Activated T-cell treated with anti-CD3 and anti-CD28 coated beads for 4 hours (primary cell): ENCODE data around the gene DDRGK1.

ENCODE experiments used
- DNase-seq: peaks from one replicate; pipeline ENCODE4 v3.0.0-alpha.2; 2020

DDRGK1 gene

DNA sequence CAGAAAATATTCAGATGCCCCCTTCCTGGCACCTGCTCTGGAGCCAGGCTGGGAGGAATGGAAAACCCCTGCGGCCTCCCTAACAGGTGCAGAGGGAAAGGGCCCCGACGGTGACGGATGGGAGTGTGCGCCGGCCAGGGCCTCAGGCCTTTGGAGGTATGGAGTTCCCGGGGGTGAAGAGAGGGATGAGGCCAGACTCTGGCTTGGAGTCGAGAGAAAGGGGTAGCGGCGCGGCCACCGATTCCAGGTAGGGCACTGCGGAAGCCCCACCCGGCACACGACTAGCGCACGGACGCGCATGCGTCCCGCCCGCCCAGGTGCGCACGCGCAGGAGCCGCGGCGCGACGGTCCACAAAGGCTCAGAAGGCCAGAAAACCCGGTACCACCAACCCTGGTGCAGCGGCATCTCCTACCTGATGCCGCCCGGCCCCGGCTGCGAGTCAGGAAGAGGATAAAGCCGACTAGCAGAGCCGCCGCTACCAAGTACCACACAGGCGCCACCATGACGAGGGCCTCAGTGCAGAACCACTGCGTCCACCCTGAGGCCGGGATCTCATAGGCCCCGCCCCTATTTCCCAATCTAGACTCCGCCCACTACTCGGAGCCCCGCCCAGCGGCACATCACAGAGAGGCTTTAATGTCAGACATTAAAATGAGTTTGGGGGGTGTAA is at the start of gene DDRGK1:
Gene DDRGK1 (minus strand): TSS at position 559 of the 671 bp plus-strand sequence. CDS start 55 bp downstream, at position 504.
- DNase-seq: peak; percentile 94

- DNase-seq: no peak
These were observed 47.3 kb upstream of the DDRGK1 start for GRCh38 chr20:3251806-3252205.

- DNase-seq: no peak
These were observed 45.6 kb upstream of the DDRGK1 start for GRCh38 chr20:3250091-3250504.

DNA sequence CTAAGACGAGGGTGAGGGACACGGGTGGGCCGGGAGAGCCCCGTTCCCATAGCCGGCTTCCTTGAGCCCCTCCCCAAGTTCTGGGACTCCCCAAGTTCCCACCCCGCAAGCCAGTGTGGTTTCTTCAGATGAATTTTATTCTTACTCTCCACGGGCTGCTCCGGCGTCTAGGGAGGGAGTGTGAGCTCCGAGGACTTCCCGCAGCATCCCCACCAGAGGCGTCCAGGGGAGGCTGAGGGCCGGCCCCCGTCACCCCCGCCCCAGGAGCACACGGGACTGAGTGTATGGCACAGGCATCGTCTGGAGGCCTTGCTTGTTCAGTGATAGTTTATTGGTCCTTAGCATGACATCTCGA is 44.5 kb upstream of the DDRGK1 start:
- no peak for DNase-seq

- no peak for DNase-seq
These were observed 43.9 kb upstream of the DDRGK1 start for GRCh38 chr20:3248167-3248992.

GRCh38 chr20:3247638-3248037 is 43.2 kb upstream of the DDRGK1 start:
- no peak for DNase-seq

- no peak for DNase-seq
These were observed 42.2 kb upstream of the DDRGK1 start for GRCh38 chr20:3246682-3247081.

- no peak for DNase-seq
These were observed 41.2 kb upstream of the DDRGK1 start for GRCh38 chr20:3245711-3246110.

GRCh38 chr20:3245156-3245555 is 40.7 kb upstream of the DDRGK1 start:
- no peak for DNase-seq

GRCh38 chr20:3244613-3245012 is 40.1 kb upstream of the DDRGK1 start:
- DNase-seq: no peak

- DNase-seq: no peak
These were observed 39.4 kb upstream of the DDRGK1 start for GRCh38 chr20:3243718-3244358.

DNA sequence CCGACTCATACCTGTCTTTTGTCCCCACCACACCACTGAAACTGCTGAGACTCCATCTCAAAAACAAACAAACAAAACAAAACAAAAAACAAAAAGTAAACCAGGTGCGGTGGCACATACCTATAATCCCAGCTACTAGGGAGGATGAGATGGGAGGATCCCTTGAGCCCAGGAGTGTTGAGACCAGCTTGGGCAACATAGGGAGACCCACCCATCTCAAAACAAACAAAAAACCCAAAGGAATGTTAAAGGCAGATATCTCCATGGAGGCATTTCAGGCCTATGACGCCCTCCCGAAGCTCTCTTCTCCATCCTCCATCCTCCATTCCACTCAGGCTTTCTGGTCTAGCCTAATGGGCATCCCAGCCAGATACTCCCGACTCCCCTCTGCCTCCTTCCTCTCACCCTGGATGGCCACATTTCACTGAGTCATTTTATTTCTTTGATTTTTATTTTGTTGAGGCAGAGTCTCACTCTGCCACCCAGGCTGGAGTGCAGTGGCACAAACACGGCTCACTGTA is 37.8 kb upstream of the DDRGK1 start:
- DNase-seq: no peak

DNA sequence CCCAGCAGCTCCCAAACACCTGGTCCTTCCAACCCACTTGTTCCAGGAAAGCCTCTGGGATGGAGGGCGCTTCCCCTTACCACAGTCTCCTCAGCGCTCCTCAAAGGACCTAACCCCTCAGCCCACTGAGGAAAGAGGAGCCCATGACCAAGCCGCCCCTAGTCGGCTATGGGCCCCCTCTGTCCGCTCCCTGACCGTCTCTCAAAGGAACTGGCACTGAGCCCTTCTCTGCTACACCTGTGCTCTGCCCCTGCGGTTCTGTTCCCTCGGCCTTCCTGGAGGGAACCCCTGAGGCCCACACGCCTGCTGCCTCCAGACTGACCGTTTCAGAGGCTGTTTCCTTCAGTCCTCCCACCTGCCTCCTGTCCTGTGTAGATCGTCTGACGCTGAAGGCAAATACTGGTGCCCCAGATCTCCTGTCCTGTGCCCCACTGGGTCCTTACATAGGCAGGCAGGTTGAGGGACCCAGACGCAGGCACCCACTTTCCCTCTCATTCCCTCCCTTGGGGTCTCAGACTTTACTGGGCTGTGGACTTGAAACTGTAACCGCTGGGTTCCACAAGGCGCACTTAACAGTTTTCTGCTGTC is 36.4 kb upstream of the DDRGK1 start:
- no peak for DNase-seq

DNA sequence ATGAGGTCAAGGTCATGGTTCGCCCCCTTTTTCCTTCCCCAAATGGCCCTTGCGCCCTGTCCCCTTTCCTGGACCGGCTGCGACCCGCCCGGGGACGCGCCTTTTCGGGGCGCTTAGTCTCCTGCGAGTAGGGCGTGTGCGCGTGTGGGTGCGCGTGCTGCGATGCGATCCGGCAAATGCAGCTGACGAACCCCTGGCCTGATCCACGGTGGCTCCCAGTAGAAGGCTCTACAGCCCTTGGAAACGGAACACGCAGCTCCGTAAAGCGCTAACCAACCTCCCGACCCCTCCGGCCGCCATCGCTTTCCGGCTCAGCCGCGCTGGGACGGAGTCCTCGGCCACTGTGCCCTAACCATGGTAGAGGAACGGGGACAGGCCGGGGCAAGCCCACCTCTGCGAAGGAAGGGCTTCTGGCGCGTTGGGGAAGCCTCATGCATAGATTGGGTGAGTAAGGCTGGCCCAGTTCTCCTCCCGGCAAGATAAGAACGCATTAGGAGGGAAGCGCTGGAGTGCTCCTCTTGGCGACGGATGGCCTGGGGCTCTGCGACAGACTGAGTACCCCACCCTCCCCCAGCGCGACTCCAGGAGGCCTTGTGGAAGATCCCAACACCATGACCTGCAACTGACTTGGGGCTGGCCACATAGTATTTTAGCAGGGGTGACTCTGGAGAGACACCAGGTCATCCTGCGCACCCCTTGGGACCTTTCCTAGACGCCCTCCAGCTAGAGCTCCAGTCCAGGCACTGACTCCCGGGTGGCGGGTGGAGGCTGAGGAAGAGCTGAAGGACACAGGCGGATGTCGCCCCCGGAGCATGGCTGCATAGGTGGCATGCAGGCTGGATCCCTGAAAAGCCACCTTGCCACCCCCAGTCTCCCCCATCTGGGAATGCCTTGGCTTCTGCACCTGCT is 35.6 kb upstream of the DDRGK1 start:
- no peak for DNase-seq

GRCh38 chr20:3239026-3239866 is 34.8 kb upstream of the DDRGK1 start, which contains the start of gene SLC4A11:
Gene SLC4A11, minus strand, starts transcription at chr20:3239190. Its CDS starts 53 bp downstream, at chr20:3239137.
- no peak for DNase-seq

- peak; percentile 33 for DNase-seq
These were observed 34.1 kb upstream of the DDRGK1 start for GRCh38 chr20:3238616-3239025.

GRCh38 chr20:3237958-3238615 is 33.6 kb upstream of the DDRGK1 start:
- DNase-seq: no peak

- no peak for DNase-seq
These were observed 32.8 kb upstream of the DDRGK1 start for GRCh38 chr20:3237011-3237957.

GRCh38 chr20:3235666-3236324 is 31.3 kb upstream of the DDRGK1 start:
- no peak for DNase-seq
